Vagina (tissue), 2 donors: ENCODE data around the gene PTGES3.

Experiments used
- CTCF ChIP-seq, 3 experiments: fragments of 450-650 bp in 2 of 3; fragments of 200-600 bp in 1 of 3; sonication (generic) in 1 of 3; IDR thresholded peaks; one replicate each; pipeline ENCODE4 v1.5.1; 2017 to 2019; ENCODE audit warnings: antibody characterized with exemption in 3 of 3, mild to moderate bottlenecking in 2 of 3, moderate library complexity in 2 of 3
- POLR2A ChIP-seq, 2 donors: fragments of 450-650 bp; IDR thresholded peaks; one replicate each; pipeline ENCODE4 v1.6.1; 2017; ENCODE audit warnings: antibody characterized with exemption in 2 of 2, mild to moderate bottlenecking in 2 of 2, moderate library complexity in 2 of 2

GRCh38 chr12:56723352-56723751, 35.3 kb upstream of the PTGES3 start:
- TF ChIP-seq POLR2A (IDR thresholded peaks at IDR 0.05) (no peak), CTCF (IDR thresholded peaks at IDR 0.05) (no peak)
